ENCODE results near the gene DHRS11. TPM values are rescaled to one million over a fixed set of nuclear protein-coding genes. Genes with fewer than 3 reads are reported as not detected.
A peak's percentile ranks its signal among the peaks of the same experiment; 100 is the strongest.

Gene DHRS11
- total RNA-seq, 4 donors from 2014 or later = 10.5 to 19.7 (median 16.9) TPM

GRCh38 chr17:36545077-36545464 is 46.6 kb upstream of the DHRS11 start:
- DNase-seq (ENCODE audit: low spot score in 2 of 2) = peak in 1 of 2 donors; percentile 89
- Histone ChIP-seq H3K9me3 (no peaks in the 10 kb centered on the region), H3K4me3 (peak overlapping the region; percentile 82), H3K27me3 (no peaks in the 10 kb centered on the region), H3K36me3 (no peaks in the 10 kb centered on the region), H3K27ac (peak overlapping the region; percentile 97), H3K4me1 (peaks cover 47% of the 10 kb centered on the region)
- TF ChIP-seq CTCF (IDR thresholded peaks at IDR 0.05) (no peak), POLR2A (IDR thresholded peaks at IDR 0.05) (no peak), POLR2AphosphoS5 (IDR thresholded peaks at IDR 0.05) (no peak), EP300 (IDR thresholded peaks at IDR 0.05) (no peak)
- no CpG with 5 or more reads among the region's 38 CpGs for WGBS

- DNase-seq (ENCODE audit: low spot score in 2 of 2) = peak; percentile 98
- H3K27me3 ChIP-seq = no peaks in the 10 kb centered on the region
- under 1% methylated on average over 32 of the region's 60 CpGs for WGBS
- H3K4me3 ChIP-seq = peak overlapping the region; percentile 82
- H3K9me3 ChIP-seq = no peaks in the 10 kb centered on the region
- no peaks in the 10 kb centered on the region for H3K36me3 ChIP-seq
- H3K4me1 ChIP-seq = peaks cover 54% of the 10 kb centered on the region
- peak overlapping the region; percentile 97 for H3K27ac ChIP-seq
- TF ChIP-seq POLR2A (IDR thresholded peaks at IDR 0.05) (peak; percentile 76 to 90), EP300 (IDR thresholded peaks at IDR 0.05) (no peak), POLR2AphosphoS5 (IDR thresholded peaks at IDR 0.05) (peak; percentile 59 to 85 (median 71)), CTCF (IDR thresholded peaks at IDR 0.05) (no peak)
These were observed 45.9 kb upstream of the DHRS11 start for GRCh38 chr17:36545465-36546417.

- Histone ChIP-seq H3K36me3 (no peaks in the 10 kb centered on the region), H3K27me3 (no peaks in the 10 kb centered on the region), H3K27ac (peak overlapping the region; percentile 97), H3K4me1 (peaks cover 62% of the 10 kb centered on the region), H3K9me3 (no peaks in the 10 kb centered on the region), H3K4me3 (peak overlapping the region; percentile 82)
- TF ChIP-seq POLR2A (IDR thresholded peaks at IDR 0.05) = no peak
- TF ChIP-seq EP300 (IDR thresholded peaks at IDR 0.05) = no peak
- DNase-seq (ENCODE audit: low spot score in 2 of 2) = no peak
- 8% methylated on average over 7 of the region's 7 CpGs for WGBS
These were observed 45.1 kb upstream of the DHRS11 start for GRCh38 chr17:36546418-36547093.

- Histone ChIP-seq H3K4me3 (peak overlapping the region; percentile 82), H3K4me1 (peaks cover 65% of the 10 kb centered on the region), H3K9me3 (no peaks in the 10 kb centered on the region), H3K27ac (no peak overlapping the region), H3K36me3 (no peaks in the 10 kb centered on the region), H3K27me3 (no peaks in the 10 kb centered on the region)
- no peak for DNase-seq (ENCODE audit: low spot score in 2 of 2)
- TF ChIP-seq POLR2A (IDR thresholded peaks at IDR 0.05) (no peak), POLR2AphosphoS5 (IDR thresholded peaks at IDR 0.05) (no peak), EP300 (IDR thresholded peaks at IDR 0.05) (no peak), CTCF (IDR thresholded peaks at IDR 0.05) (no peak)
These were observed 43.9 kb upstream of the DHRS11 start for GRCh38 chr17:36547776-36548175.

DNA sequence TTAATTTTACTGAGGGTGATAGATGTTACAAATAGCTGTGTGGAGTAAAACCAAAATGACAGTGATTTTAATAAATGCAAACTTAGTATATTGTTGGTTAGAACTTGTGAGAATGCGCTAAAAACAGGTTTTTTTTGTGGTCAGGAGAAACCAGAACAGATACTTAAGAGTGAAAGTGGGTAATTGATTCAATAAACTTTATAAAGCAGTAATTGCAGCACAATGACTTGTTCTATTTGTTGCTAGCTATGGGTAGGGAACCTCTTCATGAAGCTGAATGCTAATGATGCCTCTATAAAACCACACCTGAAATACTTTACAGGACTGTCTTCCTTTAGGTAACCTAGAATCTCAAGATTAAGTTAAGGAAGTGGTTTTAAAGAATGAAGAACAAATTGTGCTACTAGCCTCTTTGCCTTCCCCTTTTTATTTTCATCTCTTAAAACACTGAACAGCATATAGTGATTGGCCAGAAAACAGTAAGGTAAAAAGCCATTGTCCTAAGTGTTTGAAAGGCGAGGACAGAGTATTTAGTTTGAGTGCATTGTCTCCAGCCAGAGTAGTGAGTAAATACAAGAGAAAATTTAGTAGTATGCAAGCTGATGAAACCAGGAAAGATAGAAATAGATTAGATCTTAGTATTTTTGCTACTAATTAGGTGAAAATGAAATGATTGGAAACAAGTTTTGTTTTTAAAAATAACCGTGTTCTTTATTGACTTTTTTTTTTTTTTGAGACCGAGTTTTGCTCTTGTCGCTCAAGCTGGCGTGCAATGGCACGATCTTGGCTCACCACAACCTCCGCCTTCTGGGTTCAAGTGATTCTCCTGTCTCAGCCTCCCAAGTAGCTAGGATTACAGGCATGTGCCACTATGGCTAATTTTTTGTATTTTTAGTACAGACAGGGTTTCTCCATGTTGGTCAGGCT is 40.9 kb upstream of the DHRS11 start:
- Histone ChIP-seq H3K27ac (no peak overlapping the region), H3K4me1 (peaks cover 72% of the 10 kb centered on the region), H3K36me3 (peaks cover 5% of the 10 kb centered on the region)

More for the DNA sequence above, 40.9 kb upstream of the DHRS11 start:
- 82% methylated on average over 8 of the region's 8 CpGs for WGBS
- no peaks in the 10 kb centered on the region for H3K27me3 ChIP-seq
- TF ChIP-seq CTCF (IDR thresholded peaks at IDR 0.05) (no peak), EP300 (IDR thresholded peaks at IDR 0.05) (no peak), POLR2A (IDR thresholded peaks at IDR 0.05) (no peak), POLR2AphosphoS5 (IDR thresholded peaks at IDR 0.05) (no peak)
- H3K4me3 ChIP-seq = no peak overlapping the region
- no peak for DNase-seq (ENCODE audit: low spot score in 2 of 2)
- H3K9me3 ChIP-seq = no peaks in the 10 kb centered on the region
